Pulmonary artery endothelial cell (primary cell): Measurements from ENCODE around the gene TBC1D2B. TPM values are rescaled to one million over a fixed set of nuclear protein-coding genes. Genes with fewer than 3 reads are reported as not detected.

ENCODE experiments used
- DNase-seq: peaks from one replicate; pipeline ENCODE4 v3.0.0-alpha.2; 2011; ENCODE audit warnings: low read depth, low spot score
- total RNA-seq: library from RNA; depleted of rRNA; stranded (reverse); fragments of >200 nt; gene quantifications from 2 replicates; pipeline ENCODE4 v1.2.3, GENCODE V29; 2014

Gene TBC1D2B
- total RNA-seq = 25.7 and 30.9 TPM in 2 replicates

GRCh38 chr15:78077053-78077870 is at the start of gene TBC1D2B:
TBC1D2B (minus strand) TSS chr15:78077711; CDS start chr15:78077652, 59 bp downstream.
- DNase-seq = no peak

GRCh38 chr15:78125267-78125666 is 47.8 kb upstream of the TBC1D2B start:
- DNase-seq = no peak

- DNase-seq = no peak
These were observed 43.0 kb upstream of the TBC1D2B start for GRCh38 chr15:78120523-78120922.

GRCh38 chr15:78112551-78112950 is 35.0 kb upstream of the TBC1D2B start:
- DNase-seq = no peak

GRCh38 chr15:78111788-78112187 is 34.3 kb upstream of the TBC1D2B start:
- no peak for DNase-seq

DNA sequence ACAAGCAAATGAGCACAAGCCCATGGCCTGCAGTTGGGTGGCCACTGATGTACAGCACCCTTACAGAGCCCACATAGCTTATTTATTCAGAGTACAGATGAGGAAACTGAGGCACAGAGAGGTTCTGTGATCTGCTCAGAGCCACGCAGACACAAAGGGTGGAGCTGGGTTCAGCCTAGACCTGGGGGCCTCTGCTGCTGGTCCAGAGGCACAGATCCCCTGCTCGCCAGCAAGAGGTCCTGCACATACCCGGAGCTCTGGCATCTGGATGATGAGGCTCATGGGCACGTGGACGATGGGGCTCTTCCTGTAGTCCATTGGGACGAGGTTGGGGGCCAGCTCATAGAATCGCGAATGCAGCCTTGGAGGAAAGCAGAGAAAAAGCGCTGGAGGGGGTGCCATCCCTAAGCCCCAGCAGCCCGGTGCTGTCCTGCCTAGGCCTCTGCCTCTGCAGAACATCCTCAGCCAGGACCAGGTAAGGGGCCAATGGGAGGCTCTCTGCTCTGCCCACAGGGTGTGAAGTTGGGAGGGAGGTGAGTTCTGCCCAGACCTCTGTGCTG is 33.5 kb upstream of the TBC1D2B start:
- no peak for DNase-seq

GRCh38 chr15:78110096-78110495 is 32.6 kb upstream of the TBC1D2B start:
- no peak for DNase-seq

GRCh38 chr15:78109156-78109555 is 31.6 kb upstream of the TBC1D2B start:
- no peak for DNase-seq

DNA sequence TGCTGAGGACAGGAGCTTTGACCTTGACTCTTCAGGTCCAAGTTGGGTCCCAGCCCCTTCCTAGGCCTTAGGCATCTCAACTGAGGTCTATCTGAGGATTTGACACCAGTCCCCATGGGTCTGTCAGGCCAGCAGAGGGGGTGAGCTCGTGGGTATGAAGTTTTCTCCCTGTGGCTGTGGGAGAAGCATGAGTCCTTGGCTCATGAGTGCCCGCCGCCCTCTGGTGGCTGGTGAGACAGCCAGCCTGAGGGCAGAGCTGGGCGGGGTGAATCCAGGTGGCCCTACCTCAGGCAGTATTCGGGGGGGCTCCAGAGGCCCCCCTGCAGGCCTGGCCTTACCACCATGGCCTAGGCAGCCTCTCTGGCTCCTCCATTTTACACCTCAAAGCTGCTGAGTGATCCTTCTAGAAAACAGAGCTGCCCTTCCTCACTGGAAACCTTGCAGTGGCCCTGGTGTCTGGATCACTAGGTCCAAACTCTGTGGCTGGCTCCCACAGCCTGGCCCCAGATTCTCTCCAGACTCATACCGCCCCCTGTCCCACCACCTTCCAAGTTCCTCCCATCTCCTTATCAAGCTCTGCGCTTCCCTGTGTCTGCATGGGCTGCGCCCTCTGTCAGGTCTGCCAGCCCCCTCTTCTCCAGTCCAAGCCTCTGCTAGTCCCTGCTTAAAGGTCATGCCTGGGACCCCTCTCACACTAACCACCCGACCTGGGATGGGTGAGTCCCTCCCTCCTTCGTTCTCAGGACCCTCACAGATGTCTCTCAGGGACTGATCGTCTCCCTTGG is 31.0 kb upstream of the TBC1D2B start:
- peak; percentile 69 for DNase-seq

GRCh38 chr15:78107471-78107870 is 30.0 kb upstream of the TBC1D2B start:
- DNase-seq = no peak

DNA sequence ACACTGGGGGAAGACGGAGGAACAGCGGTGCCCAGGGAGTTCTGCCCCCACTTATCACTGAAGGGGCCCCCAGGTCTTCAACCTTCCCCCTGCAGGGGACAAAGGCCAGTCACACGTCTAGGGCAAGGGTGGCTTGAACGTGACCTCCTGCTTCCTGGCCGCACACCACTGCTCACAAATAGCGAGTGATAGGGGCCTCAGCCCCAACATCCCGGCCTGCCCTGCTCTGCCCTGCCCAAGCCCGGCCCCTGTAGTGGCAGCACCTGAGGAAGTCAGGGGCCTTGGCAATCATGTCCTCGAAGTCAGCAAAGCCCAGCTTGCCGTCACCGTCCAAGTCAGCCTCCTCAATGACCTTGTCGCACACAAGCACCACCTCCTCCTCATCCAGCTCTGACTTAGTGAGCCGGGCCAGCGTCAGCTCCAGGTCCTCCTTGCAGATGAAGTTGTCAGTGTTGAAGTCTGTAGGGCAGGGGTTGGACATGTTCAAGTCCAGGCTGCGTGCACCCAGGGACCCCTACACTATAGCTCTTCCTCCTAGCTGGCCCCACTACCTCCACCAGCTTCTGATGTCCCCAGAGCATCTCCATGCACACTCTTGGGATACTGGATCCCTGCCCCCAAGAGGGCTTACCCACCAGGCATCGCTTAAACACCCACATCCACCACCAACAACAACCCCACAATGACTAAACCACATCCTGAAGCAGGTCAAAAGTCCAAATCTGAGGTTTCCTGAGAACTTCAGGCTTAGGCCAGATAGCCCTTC is 28.1 kb upstream of the TBC1D2B start:
- DNase-seq = no peak

GRCh38 chr15:78104566-78105475 is 27.3 kb upstream of the TBC1D2B start:
- no peak for DNase-seq

- no peak for DNase-seq
These were observed 26.6 kb upstream of the TBC1D2B start for GRCh38 chr15:78104119-78104479.

DNA sequence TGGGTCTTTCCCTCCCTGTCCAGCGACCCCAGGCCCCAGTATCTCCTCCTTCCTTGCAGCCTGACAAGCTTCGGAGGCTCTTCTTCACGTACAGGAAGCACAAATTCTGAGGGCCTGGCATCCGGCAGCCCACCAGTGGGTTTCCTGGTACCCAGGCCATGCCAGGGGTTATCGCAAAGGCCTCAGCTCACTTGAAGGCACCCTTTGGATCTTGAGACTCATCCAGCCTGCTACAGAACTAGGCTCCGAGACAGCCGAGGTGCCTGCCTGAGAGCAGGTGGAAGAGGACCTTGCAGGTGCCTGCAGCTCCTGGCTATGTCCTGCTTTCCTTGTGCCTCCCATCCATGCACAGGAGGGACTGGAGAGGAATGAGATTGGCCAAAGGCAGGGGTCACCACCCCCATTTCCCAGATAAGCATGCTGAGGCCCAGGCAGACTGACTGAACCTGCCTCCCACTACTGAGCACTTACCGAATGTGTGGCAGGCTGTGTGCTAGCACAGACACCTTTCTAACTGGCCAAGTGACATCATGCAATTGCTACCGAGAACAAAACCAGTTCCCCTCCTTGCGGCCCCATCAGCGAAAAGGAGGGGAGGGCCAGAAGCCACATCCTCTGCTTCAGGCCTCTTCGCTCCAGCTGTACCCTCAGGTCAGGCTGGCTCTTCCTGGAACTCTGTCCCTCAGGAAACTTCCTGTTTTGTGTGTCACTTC is 26.1 kb upstream of the TBC1D2B start:
- no peak for DNase-seq

DNA sequence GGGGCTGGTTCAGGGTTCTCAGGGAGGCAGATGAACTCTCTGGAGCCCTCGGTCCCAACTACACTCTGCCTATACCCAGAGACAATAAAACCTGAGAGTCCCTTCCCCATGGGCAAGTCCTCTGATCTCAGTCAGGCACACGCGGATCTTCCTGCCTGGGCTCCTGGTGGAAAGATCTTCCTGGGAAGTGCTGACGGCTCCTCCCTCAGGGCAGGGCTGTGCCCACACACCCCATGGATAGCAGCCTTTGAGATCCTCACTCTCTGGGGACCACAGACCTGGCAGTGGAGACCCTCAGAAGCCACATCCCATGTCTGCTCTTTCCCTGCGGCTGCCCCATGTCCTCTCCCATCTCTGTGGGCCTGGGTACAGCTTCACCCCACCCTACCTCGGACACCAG is 25.2 kb upstream of the TBC1D2B start:
- DNase-seq = no peak

- DNase-seq = no peak
These were observed 24.7 kb upstream of the TBC1D2B start for GRCh38 chr15:78102211-78102610.

DNA sequence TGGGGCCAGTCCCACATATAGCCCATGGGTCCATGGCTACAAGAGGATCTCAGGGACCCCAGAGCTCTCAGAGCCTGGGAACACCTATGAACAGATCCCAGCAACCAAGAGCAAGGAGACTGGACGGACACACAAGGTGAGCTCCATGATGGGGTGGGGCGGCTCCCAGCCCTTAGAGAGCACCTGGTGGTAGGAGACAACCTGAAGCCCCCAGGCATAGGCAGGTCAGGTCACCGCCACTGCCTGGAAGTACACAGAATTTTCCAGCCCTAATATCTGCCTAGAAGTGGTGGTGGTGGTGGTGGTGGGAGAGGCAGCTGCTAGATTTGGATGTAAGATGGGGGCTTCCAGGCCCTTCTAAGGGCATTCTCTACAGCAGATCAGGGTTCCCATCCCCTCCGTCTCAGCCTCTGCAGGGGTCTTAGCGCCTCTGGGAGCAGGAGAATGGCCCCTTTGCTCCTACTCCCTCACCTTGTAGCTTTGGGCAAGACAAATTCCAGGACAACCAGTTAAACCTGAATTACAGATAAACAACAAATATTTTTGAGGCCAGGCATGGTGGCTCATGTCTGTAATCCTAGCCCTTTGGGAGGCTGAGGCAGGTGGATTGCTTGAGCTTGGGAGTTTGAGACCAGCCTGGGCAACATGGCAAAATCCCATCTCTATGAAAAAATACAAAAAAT is 24.1 kb upstream of the TBC1D2B start:
- no peak for DNase-seq

DNA sequence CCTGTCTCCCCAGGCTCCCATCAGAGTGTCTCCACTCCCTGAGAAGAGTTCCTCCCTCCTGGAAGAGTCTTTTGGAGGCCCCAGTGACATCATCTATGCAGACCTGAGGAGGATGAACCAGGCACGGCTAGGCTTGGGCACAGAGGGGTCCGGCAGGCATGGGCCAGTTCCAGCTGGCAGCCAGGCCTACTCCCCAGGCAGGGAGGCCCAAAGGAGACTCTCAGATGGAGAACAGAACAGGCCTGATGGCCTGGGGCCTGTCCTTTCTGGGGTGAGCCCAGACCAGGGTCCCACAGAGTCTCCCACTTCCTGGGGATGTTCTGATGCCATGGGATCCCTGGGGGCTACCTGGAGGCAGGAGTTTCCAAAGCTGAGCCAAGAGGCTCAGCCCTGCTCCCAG is 23.4 kb upstream of the TBC1D2B start:
- no peak for DNase-seq

GRCh38 chr15:78098131-78098755 is 20.7 kb upstream of the TBC1D2B start:
- no peak for DNase-seq
